Measurements from ENCODE around the gene CYP2C19.
"Not testable (repeated sequence)": the region's sequence is repeated elsewhere in the genome, so short reads cannot be mapped to it uniquely, and the experiment has no call there.

The CYP2C19 gene

GRCh38 chr10:94889123-94889522 is 126.6 kb downstream of the CYP2C19 start:
- no peak for DNase-seq

- DNase-seq, result no peak
Observed at GRCh38 chr10:94890264-94891022, 128.0 kb downstream of the CYP2C19 start.

- DNase-seq, result not testable (repeated sequence)
Observed at GRCh38 chr10:94898414-94898813, 135.9 kb downstream of the CYP2C19 start.

GRCh38 chr10:94902080-94902479 is 139.6 kb downstream of the CYP2C19 start:
- DNase-seq, result no peak

GRCh38 chr10:94902570-94902969 is 140.1 kb downstream of the CYP2C19 start:
- DNase-seq, result no peak

Measured in activated CD4-positive, alpha-beta T cell treated with anti-CD3 and anti-CD28 coated beads, Interleukin-2, amount 50 U/mL, for 4 hours (primary cell).